Astrocyte of the spinal cord (primary cell): ENCODE results near the gene GRM4.
"Not testable (repeated sequence)": the region's sequence is repeated elsewhere in the genome, so short reads cannot be mapped to it uniquely, and the experiment has no call there.

Experiments
- DNase-seq: peaks from one replicate; pipeline ENCODE4 v3.0.0; 2011; ENCODE audit warnings: low read depth, low spot score
- H3K4me3 ChIP-seq: 2 replicates; pipeline ENCODE4 v1.5.1; 2011; ENCODE audit warnings: low read depth, mild to moderate bottlenecking, low read length, moderate library complexity
- in situ Hi-C: cut with HindIII; loops from 2 replicates; pipeline ENCODE4 v1.10.0; 2017; ENCODE audit warnings: low sequenced_read_pairs
- TF ChIP-seq, protein P1 (sequence below): IDR thresholded peaks from 2 replicates; pipeline ENCODE4 v1.5.1; 2012; ENCODE audit warnings: low read depth, mild to moderate bottlenecking, low read length, inconsistent platforms

Gene GRM4

DNA sequence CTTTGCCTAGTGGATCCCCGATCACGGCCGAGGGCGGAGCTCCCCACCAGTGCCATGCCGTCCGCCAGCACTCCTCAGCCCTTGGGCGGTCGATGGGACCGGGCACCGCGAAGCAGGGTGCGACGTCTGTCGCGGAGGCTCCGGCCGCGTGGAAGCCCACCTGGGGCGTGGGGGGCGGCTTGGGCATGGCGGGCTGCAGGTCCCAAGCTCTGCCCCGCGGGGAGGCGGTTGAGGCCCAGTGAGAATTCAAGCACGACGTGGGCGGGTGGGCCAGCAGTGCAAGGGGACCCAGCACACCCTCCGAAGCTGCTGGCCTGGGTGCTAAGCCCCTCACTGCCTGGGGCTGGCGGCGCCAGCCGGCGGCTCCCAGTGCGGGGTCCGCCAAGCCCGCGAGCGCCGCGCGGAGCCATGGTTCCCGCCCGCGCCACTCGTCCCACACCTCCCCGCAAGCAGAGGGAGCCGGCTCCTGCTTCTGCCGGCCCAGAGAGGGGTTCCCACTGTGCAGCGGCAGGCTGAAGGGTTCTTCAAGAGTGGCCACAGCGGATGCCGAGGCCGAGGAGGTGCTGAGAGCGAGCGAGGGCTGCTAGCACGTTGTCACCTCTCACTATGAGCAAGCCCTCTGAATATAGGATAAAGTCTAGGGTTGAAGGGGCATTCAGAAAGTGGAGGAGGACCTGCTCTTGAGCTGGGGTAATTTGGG, 128.6 kb downstream of the GRM4 start:
- H3K4me3 ChIP-seq, result no peak overlapping the region
- TF ChIP-seq, protein P1, sequence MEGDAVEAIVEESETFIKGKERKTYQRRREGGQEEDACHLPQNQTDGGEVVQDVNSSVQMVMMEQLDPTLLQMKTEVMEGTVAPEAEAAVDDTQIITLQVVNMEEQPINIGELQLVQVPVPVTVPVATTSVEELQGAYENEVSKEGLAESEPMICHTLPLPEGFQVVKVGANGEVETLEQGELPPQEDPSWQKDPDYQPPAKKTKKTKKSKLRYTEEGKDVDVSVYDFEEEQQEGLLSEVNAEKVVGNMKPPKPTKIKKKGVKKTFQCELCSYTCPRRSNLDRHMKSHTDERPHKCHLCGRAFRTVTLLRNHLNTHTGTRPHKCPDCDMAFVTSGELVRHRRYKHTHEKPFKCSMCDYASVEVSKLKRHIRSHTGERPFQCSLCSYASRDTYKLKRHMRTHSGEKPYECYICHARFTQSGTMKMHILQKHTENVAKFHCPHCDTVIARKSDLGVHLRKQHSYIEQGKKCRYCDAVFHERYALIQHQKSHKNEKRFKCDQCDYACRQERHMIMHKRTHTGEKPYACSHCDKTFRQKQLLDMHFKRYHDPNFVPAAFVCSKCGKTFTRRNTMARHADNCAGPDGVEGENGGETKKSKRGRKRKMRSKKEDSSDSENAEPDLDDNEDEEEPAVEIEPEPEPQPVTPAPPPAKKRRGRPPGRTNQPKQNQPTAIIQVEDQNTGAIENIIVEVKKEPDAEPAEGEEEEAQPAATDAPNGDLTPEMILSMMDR, result no peak
- in situ Hi-C loops, result no loop called here
- no peak for DNase-seq

DNA sequence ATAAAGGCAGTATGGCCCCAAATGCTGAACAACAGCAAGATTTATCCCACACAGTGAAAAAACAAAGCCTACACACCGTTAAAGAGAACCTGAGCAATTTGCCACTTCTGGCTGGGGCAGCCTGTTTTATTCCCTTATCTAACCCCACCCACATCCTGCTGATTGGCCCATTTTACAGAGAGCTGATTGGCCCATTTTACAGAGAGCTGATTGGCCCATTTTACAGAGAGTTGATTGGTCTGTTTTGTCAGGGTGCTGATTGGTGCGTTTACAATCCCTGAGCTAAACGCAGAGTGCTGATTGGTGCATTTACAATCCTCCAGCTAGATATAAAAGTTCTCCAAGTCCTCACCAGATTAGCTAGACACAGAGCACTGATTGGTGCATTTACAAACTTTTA, 129.3 kb downstream of the GRM4 start:
- DNase-seq, result not testable (repeated sequence)

GRCh38 chr6:34015586-34015985, 130.3 kb downstream of the GRM4 start:
- TF ChIP-seq, protein P1, result no peak
- in situ Hi-C loops, result no loop called here
- H3K4me3 ChIP-seq, result no peak overlapping the region
- no peak for DNase-seq

More for the DNA sequence above, 129.3 kb downstream of the GRM4 start:
- in situ Hi-C loops, H3K4me3 ChIP-seq: not testable (repeated sequence)

DNA sequence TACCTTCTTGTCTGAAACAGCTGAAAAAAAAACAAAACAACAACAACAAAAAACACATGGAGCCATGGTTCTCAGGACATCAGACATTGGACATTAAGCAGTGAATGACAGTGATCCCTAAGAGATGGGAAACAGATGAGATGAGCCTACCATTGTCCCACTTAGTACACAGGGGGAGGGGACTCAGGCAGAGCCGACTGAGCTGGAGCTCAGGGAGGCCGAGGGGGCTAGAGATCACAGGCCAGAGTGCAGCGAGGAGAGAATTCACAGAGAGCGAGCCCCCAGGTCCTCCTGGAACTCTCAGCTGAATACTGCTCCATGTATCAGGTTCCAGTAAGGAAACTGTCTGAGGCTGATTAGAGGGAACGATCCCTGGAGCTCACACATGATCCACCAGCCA, 134.6 kb downstream of the GRM4 start:
- no peak overlapping the region for H3K4me3 ChIP-seq
- no peak for DNase-seq
- TF ChIP-seq, protein P1, result no peak
- in situ Hi-C loops, result no loop called here

- in situ Hi-C loops, result no loop called here
- no peak overlapping the region for H3K4me3 ChIP-seq
- TF ChIP-seq, protein P1, result no peak
- DNase-seq, result no peak
These were observed 139.9 kb downstream of the GRM4 start for GRCh38 chr6:34005901-34006531.

GRCh38 chr6:34004706-34005105, 141.2 kb downstream of the GRM4 start:
- TF ChIP-seq, protein P1, result no peak
- in situ Hi-C loops, result no loop called here
- no peak for DNase-seq

GRCh38 chr6:34003962-34004361, 141.9 kb downstream of the GRM4 start:
- no peak for DNase-seq
- in situ Hi-C loops, result no loop called here
- TF ChIP-seq, protein P1, result no peak

More at GRCh38 chr6:34004706-34005105, 141.2 kb downstream of the GRM4 start:
- H3K4me3 ChIP-seq, result no peak overlapping the region

More at GRCh38 chr6:34003962-34004361, 141.9 kb downstream of the GRM4 start:
- H3K4me3 ChIP-seq, result no peak overlapping the region
